Panc1 (cell line): ENCODE measurements around the gene GPR107. TPM values are rescaled to one million over a fixed set of nuclear protein-coding genes. Genes with fewer than 3 reads are reported as not detected.

ENCODE experiments used
- ATAC-seq: fragments of 200-7000 bp; cut with Tn5 transposase; 2 replicates; pipeline ENCODE4 v1.9.1; 2020; ENCODE audit warnings: mild to moderate bottlenecking, moderate library complexity
- BruUV-seq: library from RNA; stranded (reverse); fragments of 400-500 nt; replicated peaks from 2 replicates; lab custom pipeline; 2021; lab: Mats Ljungman, UMichigan
- CTCF ChIA-PET: fragments of 300-600 bp; sonication (Branson Sonifier 250); formaldehyde crosslinking; loops from one replicate; lab custom pipeline; 2022; ENCODE audit warnings: antibody characterized with exemption; lab: Charles Lee
- POLR2A ChIA-PET: fragments of 300-600 bp; sonication (Branson Sonifier 250); formaldehyde crosslinking; loops from one replicate; lab custom pipeline; 2022; ENCODE audit warnings: antibody characterized with exemption; lab: Charles Lee
- DNase-seq: peaks from one replicate; pipeline ENCODE4 v3.0.0-alpha.2; 2010; ENCODE audit warnings: low read depth, low spot score
- H3K27ac ChIP-seq: 2 replicates; pipeline ENCODE4 v1.5.1; 2011; ENCODE audit warnings: mild to moderate bottlenecking, low read length, inconsistent platforms
- H3K27me3 ChIP-seq: fragments of 200-500 bp; sonication (Bioruptor generic); 2 replicates; pipeline ENCODE4 v1.6.0; 2014; ENCODE audit warnings: low read length, inconsistent platforms; ENCODE audit not compliant: control insufficient read depth, insufficient read depth
- H3K36me3 ChIP-seq: fragments of 200-500 bp; sonication (Bioruptor generic); 2 replicates; pipeline ENCODE4 v1.5.1; 2014; ENCODE audit warnings: inconsistent platforms, mild to moderate bottlenecking, low read length, moderate library complexity; ENCODE audit not compliant: control insufficient read depth, insufficient read depth
- H3K4me1 ChIP-seq: 2 replicates; pipeline ENCODE4 v1.5.1; 2011; ENCODE audit warnings: inconsistent platforms, mild to moderate bottlenecking, low read length, moderate library complexity; ENCODE audit not compliant: control insufficient read depth, insufficient read depth
- H3K4me3 ChIP-seq, 2 experiments: 2 replicates each; pipeline ENCODE4 v1.5.1; 2011 to 2012; ENCODE audit warnings: low read depth in 2 of 2, low read length in 2 of 2, mild to moderate bottlenecking in 2 of 2, inconsistent platforms in 1 of 2, moderate library complexity in 1 of 2
- H3K9me3 ChIP-seq: fragments of 200-500 bp; sonication (Bioruptor generic); 2 replicates; pipeline ENCODE4 v1.5.1; 2014; ENCODE audit warnings: low read depth, mild to moderate bottlenecking, inconsistent platforms, low read length, moderate library complexity; ENCODE audit not compliant: control insufficient read depth, insufficient read depth
- POLR2AphosphoS5 ChIP-seq: IDR thresholded peaks from 2 replicates; pipeline ENCODE4 v1.6.1; 2012; ENCODE audit warnings: mild to moderate bottlenecking, low read depth, low read length, moderate library complexity
- SIN3A ChIP-seq: IDR thresholded peaks from 2 replicates; pipeline ENCODE4 v1.6.1; 2012; ENCODE audit warnings: low read depth, mild to moderate bottlenecking, low read length, moderate library complexity, borderline replicate concordance; ENCODE audit not compliant: insufficient read depth
- TCF7L2 ChIP-seq: IDR thresholded peaks from 2 replicates; pipeline ENCODE4 v1.6.1; 2011; ENCODE audit warnings: mild to moderate bottlenecking, low read depth, low read length, inconsistent platforms
- in situ Hi-C: cut with HindIII; loops from 2 replicates; pipeline ENCODE4 v1.10.0; 2016; ENCODE audit warnings: low sequenced_read_pairs, low pct_unique_long_range_greater_than_20kb
- intact Hi-C: fragments of 100-400 bp; cut with micrococcal nuclease; formaldehyde crosslinking; loops from one replicate; pipeline ENCODE4 v1.10.0; 2022; ENCODE audit not compliant: unreplicated experiment
- total RNA-seq: library from RNA; stranded (reverse); gene quantifications from one replicate; pipeline ENCODE4 v1.2.1, GENCODE V29; 2021; ENCODE audit not compliant: unreplicated experiment
- TF ChIP-seq, protein P1 (sequence below), 2 experiments: IDR thresholded peaks; 2 replicates each; pipeline ENCODE4 v1.6.1; 2011 to 2012; ENCODE audit warnings: low read depth in 2 of 2, control low read depth in 1 of 2, low read length in 1 of 2, mild to moderate bottlenecking in 1 of 2, moderate library complexity in 1 of 2; ENCODE audit not compliant: insufficient read depth in 1 of 2
- TF ChIP-seq, protein P2 (sequence below): fragments of 450-650 bp; IDR thresholded peaks from 2 replicates; pipeline ENCODE4 v1.5.1; 2017; ENCODE audit warnings: mild to moderate bottlenecking

The GPR107 gene
- total RNA-seq, 1 experiment from 2014 or later = 43.0 TPM

GRCh38 chr9:130159915-130160670 is 106.4 kb downstream of the GPR107 start:
- intact Hi-C loops (no loop called here), in situ Hi-C loops (no loop called here)
- no peak overlapping the region for H3K4me3 ChIP-seq
- no peaks in the 10 kb centered on the region for H3K36me3 ChIP-seq
- H3K4me1 ChIP-seq = no peaks in the 10 kb centered on the region
- no TSS peak for BruUV-seq
- H3K27ac ChIP-seq = no peak overlapping the region
- H3K27me3 ChIP-seq = no peaks in the 10 kb centered on the region
- H3K9me3 ChIP-seq = no peaks in the 10 kb centered on the region
- ChIA-PET CTCF (no interaction called here), POLR2A (no interaction called here)
- ATAC-seq = no peak
- no peak for TF ChIP-seq TCF7L2
- TF ChIP-seq, protein P1, sequence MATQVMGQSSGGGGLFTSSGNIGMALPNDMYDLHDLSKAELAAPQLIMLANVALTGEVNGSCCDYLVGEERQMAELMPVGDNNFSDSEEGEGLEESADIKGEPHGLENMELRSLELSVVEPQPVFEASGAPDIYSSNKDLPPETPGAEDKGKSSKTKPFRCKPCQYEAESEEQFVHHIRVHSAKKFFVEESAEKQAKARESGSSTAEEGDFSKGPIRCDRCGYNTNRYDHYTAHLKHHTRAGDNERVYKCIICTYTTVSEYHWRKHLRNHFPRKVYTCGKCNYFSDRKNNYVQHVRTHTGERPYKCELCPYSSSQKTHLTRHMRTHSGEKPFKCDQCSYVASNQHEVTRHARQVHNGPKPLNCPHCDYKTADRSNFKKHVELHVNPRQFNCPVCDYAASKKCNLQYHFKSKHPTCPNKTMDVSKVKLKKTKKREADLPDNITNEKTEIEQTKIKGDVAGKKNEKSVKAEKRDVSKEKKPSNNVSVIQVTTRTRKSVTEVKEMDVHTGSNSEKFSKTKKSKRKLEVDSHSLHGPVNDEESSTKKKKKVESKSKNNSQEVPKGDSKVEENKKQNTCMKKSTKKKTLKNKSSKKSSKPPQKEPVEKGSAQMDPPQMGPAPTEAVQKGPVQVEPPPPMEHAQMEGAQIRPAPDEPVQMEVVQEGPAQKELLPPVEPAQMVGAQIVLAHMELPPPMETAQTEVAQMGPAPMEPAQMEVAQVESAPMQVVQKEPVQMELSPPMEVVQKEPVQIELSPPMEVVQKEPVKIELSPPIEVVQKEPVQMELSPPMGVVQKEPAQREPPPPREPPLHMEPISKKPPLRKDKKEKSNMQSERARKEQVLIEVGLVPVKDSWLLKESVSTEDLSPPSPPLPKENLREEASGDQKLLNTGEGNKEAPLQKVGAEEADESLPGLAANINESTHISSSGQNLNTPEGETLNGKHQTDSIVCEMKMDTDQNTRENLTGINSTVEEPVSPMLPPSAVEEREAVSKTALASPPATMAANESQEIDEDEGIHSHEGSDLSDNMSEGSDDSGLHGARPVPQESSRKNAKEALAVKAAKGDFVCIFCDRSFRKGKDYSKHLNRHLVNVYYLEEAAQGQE (IDR thresholded peaks at IDR 0.05; ENCODE audit: insufficient read depth in 1 of 2, low read depth in 2 of 2, low read length in 1 of 2) = no peak
- TF ChIP-seq, protein P2, sequence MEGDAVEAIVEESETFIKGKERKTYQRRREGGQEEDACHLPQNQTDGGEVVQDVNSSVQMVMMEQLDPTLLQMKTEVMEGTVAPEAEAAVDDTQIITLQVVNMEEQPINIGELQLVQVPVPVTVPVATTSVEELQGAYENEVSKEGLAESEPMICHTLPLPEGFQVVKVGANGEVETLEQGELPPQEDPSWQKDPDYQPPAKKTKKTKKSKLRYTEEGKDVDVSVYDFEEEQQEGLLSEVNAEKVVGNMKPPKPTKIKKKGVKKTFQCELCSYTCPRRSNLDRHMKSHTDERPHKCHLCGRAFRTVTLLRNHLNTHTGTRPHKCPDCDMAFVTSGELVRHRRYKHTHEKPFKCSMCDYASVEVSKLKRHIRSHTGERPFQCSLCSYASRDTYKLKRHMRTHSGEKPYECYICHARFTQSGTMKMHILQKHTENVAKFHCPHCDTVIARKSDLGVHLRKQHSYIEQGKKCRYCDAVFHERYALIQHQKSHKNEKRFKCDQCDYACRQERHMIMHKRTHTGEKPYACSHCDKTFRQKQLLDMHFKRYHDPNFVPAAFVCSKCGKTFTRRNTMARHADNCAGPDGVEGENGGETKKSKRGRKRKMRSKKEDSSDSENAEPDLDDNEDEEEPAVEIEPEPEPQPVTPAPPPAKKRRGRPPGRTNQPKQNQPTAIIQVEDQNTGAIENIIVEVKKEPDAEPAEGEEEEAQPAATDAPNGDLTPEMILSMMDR = no peak
- TF ChIP-seq SIN3A = no peak
- no peak for TF ChIP-seq POLR2AphosphoS5
- DNase-seq = no peak

DNA sequence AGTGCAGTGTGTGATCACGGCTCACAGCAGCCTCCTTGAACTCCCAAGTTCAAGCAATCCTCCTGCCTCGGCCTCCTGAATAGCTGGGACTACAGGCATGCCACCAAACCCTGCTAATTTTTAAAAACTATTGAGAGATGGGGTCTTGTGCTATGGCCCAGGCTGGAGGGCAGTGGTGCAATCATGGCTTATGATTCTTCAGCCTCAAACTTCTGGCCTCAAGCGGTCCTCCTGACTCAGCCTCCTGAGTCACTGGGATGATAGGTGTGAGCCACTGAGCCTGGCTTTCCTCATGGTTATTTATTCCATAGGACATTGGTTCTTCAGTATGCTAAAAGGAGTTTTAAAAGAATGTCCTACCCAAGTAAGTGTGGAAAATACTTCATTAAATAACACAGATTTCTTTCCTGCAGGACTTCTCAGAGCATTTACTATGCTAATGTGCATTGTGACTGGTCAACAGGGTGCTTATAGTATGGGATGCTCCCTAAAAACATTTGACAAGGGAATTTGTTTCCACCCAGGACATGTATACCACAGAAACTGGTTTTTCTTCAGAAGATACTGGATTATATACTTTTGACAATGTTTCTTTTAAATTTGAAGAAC is 107.3 kb downstream of the GPR107 start:
- in situ Hi-C loops = no loop called here
- H3K27me3 ChIP-seq = no peaks in the 10 kb centered on the region
- ATAC-seq = no peak
- no peaks in the 10 kb centered on the region for H3K36me3 ChIP-seq
- H3K27ac ChIP-seq = no peak overlapping the region
- BruUV-seq = no TSS peak
- ChIA-PET CTCF (no interaction called here), POLR2A (no interaction called here)
- no peaks in the 10 kb centered on the region for H3K9me3 ChIP-seq
- no peak overlapping the region for H3K4me3 ChIP-seq
- intact Hi-C loops = no loop called here
- TF ChIP-seq SIN3A = no peak
- TF ChIP-seq, protein P1 (IDR thresholded peaks at IDR 0.05; ENCODE audit: insufficient read depth in 1 of 2, low read depth in 2 of 2, low read length in 1 of 2) = no peak
- TF ChIP-seq POLR2AphosphoS5 = no peak
- TF ChIP-seq, protein P2 = no peak
- no peak for TF ChIP-seq TCF7L2
- no peaks in the 10 kb centered on the region for H3K4me1 ChIP-seq
- DNase-seq = no peak
